Heart left ventricle (tissue), 16 donors: Measurements from ENCODE around the gene ABTB1. TPM values are rescaled to one million over a fixed set of nuclear protein-coding genes. Genes with fewer than 3 reads are reported as not detected.

Source experiments
- ATAC-seq, 4 donors: fragments of 200-7000 bp; cut with Tn5 transposase; one replicate each; pipeline ENCODE4 v1.9.1; 2020 to 2022; ENCODE audit warnings: moderate library complexity in 4 of 4, mild to moderate bottlenecking in 3 of 4, moderate number of reproducible peaks in 1 of 4
- DNase-seq, 5 donors: peaks; one replicate each; pipeline ENCODE4 v3.0.0-alpha.2; 2020
- H3K27ac ChIP-seq, 12 donors: fragments of 200-600 bp; sonication (generic) in 4 of 12; one replicate each; pipeline versions ENCODE4 v1.5.0 to v1.8.0; 2016 to 2022; ENCODE audit warnings: mild to moderate bottlenecking in 2 of 12
- H3K27me3 ChIP-seq, 9 donors: fragments of 200-600 bp; sonication (generic) in 2 of 9; one replicate each; pipeline versions ENCODE4 v1.5.1 to v1.8.0; 2016 to 2022; ENCODE audit warnings: mild to moderate bottlenecking in 3 of 9
- H3K36me3 ChIP-seq, 9 donors: fragments of 200-600 bp; sonication (generic) in 2 of 9; one replicate each; pipeline versions ENCODE4 v1.5.0 to v1.8.0; 2018 to 2022; ENCODE audit warnings: mild to moderate bottlenecking in 2 of 9
- H3K4me1 ChIP-seq, 12 donors: fragments of 200-600 bp; sonication (generic) in 4 of 12; one replicate each; pipeline versions ENCODE4 v1.5.0 to v1.8.0; 2016 to 2022; ENCODE audit warnings: mild to moderate bottlenecking in 3 of 12
- H3K4me3 ChIP-seq, 12 donors: fragments of 200-600 bp; sonication (generic) in 4 of 12; one replicate each; pipeline versions ENCODE4 v1.5.0 to v1.8.0; 2017 to 2022; ENCODE audit warnings: mild to moderate bottlenecking in 9 of 12, moderate library complexity in 4 of 12
- H3K9me3 ChIP-seq, 12 donors: fragments of 200-600 bp; sonication (generic) in 4 of 12; one replicate each; pipeline versions ENCODE4 v1.5.0 to v1.8.0; 2016 to 2022; ENCODE audit warnings: mild to moderate bottlenecking in 1 of 12
- POLR2A ChIP-seq, 2 donors: fragments of 450-650 bp; IDR thresholded peaks; one replicate each; pipeline ENCODE4 v1.6.1; 2017; ENCODE audit warnings: antibody characterized with exemption in 2 of 2, mild to moderate bottlenecking in 2 of 2, moderate library complexity in 2 of 2
- WGBS, 4 donors: extraction: QIAGEN DNeasy Blood & Tissue Kit in 2 of 4; methylation state at CpG; one replicate each; pipeline versions ENCODE4 v1.1.5 to v1.1.7; 2013 to 2018; 5-methylcytosine and 5-hydroxymethylcytosine counted together
- intact Hi-C, 10 donors: fragments of 100-400 bp; cut with DNase I; formaldehyde crosslinking; loops; one replicate each; pipeline versions ENCODE4 v1.11.1 to v1.14.2; 2022
- polyA plus RNA-seq, 2 donors: library from polyadenylated mRNA; stranded (reverse); fragments of 200-250 nt; gene quantifications; one replicate each; pipeline ENCODE4 v1.2.3, GENCODE V29; 2013
- total RNA-seq, 9 donors: library from RNA; depleted of rRNA in 2 of 9; stranded (reverse); fragments of >200 nt in 2 of 9; fragmentation: NEBNext Ultra II Directional in 3 of 9; extraction: Animal tissue kit (Norgen Biotek cat#: 25700) in 3 of 9; gene quantifications; one replicate each; pipeline versions ENCODE4 v1.1.0 to v1.2.4, GENCODE V29; 2016 to 2023
- TF ChIP-seq, protein P1 (sequence below), 12 donors: fragments of 200-600 bp; sonication (generic) in 4 of 12; IDR thresholded peaks; one replicate each; pipeline versions ENCODE4 v1.5.0 to v1.8.0; 2018 to 2022; ENCODE audit warnings: antibody characterized with exemption in 12 of 12, mild to moderate bottlenecking in 5 of 12
- donor health status: ischemic (EF 13 %, LVEDD 7.1; RV severe dilation, severe dysfunction).
- donor health status: healthy with polysubstance abuse.
- donor health status: DM: no; HTN: yes; CAD: no.
- donor health status: DM: no; HTN: no; CAD: no.
- donor health status: ischemic (EF 25% LVEDD 6.9; RV normal size, moderate dysfunction).
- donor health status: ischemic (EF 25% LVEDD 5.7; RV mildly dilated, moderate dysfunction).
- donor health status: healthy.
- donor health status: DM: yes; HTN: yes; CAD: no.
- donor health status: ischemic (EF 35%, LVEDD 5.7; RV mildly dilated, moderate dysfunction).
- donor health status: nonischemic (EF 11% LVEDD 7.7; RV severe dilation, severe dysfunction).
- donor health status: DM: yes; HTN: yes; CAD: no.
- donor health status: PGD.
- donor health status: ischemic (EF 29% LVEDD 5.4; RV normal size, mild dysfunction).
- donor health status: nonischemic (EF 23%, LVEDD 6.1; RV moderate dilation, normal function).

Gene ABTB1
- total and polyA plus RNA-seq, 11 donors = 15.4 to 39.3 (median 30.9) TPM

DNA sequence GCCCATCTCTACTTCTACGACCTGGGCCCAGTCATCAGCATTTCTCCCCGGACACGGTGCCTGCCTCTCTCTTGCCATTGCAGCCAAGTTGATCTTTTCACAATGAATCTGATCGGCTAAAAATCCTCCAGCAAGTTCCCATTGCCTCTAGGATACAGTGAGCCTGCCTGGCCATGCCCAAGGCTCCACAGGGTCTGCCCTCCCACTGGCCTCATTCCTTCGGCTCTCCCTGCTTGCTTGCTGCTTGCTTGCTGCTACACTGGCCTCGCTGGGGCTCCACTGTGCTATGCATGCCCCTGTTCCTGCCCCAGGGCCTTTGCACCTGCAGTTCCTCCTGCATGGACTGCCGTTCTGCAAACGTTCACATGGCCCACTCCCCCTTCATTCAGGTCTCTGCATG lies 2.0 kb downstream of the ABTB1 start:
- Histone ChIP-seq H3K36me3 (peaks cover 0 to 41% (median 28%) of the 10 kb centered on the region in 9 donors), H3K27ac (no peak overlapping the region), H3K9me3 (no peaks in the 10 kb centered on the region), H3K4me1 (peaks cover 2 to 36% (median 22%) of the 10 kb centered on the region in 12 donors), H3K4me3 (peak overlapping the region in 1 of 12 donors; percentile 100), H3K27me3 (no peaks in the 10 kb centered on the region)
- ATAC-seq (no peak), DNase-seq (peak in 2 of 5 donors; percentile 18 to 56)
- intact Hi-C loops = loop anchor here in 4 of 10 donors (5.0 to 10.0 kb wide), 4 partner anchors 80 to 380 kb away; partner anchors contain the start of genes MGLL (in 2 of the 4), MCM2 (in 1 of the 4), SEC61A1 (in 1 of the 4) and TPRA1 (in 1 of the 4)
- TF ChIP-seq, protein P1, sequence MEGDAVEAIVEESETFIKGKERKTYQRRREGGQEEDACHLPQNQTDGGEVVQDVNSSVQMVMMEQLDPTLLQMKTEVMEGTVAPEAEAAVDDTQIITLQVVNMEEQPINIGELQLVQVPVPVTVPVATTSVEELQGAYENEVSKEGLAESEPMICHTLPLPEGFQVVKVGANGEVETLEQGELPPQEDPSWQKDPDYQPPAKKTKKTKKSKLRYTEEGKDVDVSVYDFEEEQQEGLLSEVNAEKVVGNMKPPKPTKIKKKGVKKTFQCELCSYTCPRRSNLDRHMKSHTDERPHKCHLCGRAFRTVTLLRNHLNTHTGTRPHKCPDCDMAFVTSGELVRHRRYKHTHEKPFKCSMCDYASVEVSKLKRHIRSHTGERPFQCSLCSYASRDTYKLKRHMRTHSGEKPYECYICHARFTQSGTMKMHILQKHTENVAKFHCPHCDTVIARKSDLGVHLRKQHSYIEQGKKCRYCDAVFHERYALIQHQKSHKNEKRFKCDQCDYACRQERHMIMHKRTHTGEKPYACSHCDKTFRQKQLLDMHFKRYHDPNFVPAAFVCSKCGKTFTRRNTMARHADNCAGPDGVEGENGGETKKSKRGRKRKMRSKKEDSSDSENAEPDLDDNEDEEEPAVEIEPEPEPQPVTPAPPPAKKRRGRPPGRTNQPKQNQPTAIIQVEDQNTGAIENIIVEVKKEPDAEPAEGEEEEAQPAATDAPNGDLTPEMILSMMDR (IDR thresholded peaks at IDR 0.05) = no peak
- TF ChIP-seq POLR2A (IDR thresholded peaks at IDR 0.05) = no peak
- 85 to 92% (median 91%) methylated on average over 8 of the region's 8 CpGs for WGBS, 4 donors

DNA sequence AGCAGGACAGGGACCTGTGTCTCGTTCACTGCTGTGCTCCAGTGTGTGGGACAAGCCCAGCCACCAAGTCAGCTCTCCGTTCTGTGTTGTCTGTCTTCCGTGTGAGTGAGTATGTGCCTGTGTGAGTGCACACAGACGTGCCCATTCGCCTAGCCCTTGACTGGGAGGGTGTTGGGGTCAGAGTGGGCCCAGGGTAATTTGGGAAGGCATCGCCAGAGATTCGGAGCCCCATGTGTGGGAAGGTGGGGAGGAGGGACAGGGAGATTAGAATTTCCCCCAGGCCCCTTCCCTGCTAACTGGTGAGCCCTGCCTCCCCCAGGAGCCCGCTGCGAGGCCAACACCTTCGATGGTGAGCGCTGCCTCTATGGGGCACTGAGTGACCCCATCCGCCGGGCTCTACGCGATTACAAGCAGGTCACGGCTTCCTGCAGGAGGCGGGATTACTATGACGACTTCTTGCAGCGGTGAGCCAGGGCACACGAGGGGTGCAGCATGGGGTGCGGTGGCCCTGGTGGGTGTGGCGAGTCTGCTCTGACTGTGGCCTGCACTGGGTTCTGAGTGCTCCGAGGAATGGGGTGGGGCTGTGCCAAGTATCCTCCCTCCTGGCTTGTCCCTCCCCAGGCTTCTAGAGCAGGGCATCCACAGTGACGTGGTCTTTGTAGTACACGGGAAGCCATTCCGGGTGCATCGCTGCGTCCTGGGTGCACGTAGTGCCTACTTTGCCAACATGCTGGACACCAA lies 3.1 kb downstream of the ABTB1 start:
- intact Hi-C loops = loop anchor here in 2 of 10 donors (10.0 kb wide), 2 partner anchors 81 to 379 kb away; partner anchors contain the start of genes MCM2 (in 1 of the 2), SEC61A1 (in 1 of the 2) and TPRA1 (in 1 of the 2)
- no peak overlapping the region for H3K4me3 ChIP-seq
- H3K27me3 ChIP-seq = no peaks in the 10 kb centered on the region
- peak in 2 of 5 donors; percentile 17 to 56 for DNase-seq
- ATAC-seq = no peak
- peaks cover 2 to 36% (median 22%) of the 10 kb centered on the region in 12 donors for H3K4me1 ChIP-seq
- 90 to 95% (median 91%) methylated on average over 20 to 29 of the region's 29 CpGs for WGBS, 4 donors
- TF ChIP-seq POLR2A (IDR thresholded peaks at IDR 0.05) = no peak
- TF ChIP-seq, protein P1 (IDR thresholded peaks at IDR 0.05) = no peak
- H3K9me3 ChIP-seq = no peaks in the 10 kb centered on the region
- peaks cover 0 to 48% (median 28%) of the 10 kb centered on the region in 9 donors for H3K36me3 ChIP-seq
- no peak overlapping the region for H3K27ac ChIP-seq

DNA sequence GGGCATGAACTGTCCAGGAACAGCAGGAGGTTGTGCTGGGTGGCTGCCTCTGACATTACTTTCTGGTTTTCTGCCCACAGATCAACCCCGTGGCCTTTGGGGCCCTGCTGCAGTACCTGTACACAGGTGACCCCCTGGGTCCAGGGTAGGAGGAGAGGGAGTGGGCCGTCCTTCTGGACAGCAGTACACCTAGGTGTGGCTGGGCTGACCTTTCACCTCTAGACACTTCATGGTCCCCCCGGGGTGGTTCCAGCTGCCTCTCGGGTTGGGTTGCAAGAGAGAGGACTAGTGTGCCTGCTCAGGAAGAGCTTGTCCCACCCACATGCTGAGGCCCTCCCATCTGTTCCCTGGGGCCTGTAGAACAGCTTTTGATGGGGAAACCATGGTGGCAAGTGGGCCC lies 3.7 kb downstream of the ABTB1 start:
- Histone ChIP-seq H3K36me3 (peaks cover 0 to 48% (median 28%) of the 10 kb centered on the region in 9 donors), H3K27ac (no peak overlapping the region), H3K9me3 (no peaks in the 10 kb centered on the region), H3K4me3 (no peak overlapping the region), H3K4me1 (peaks cover 2 to 35% (median 21%) of the 10 kb centered on the region in 12 donors), H3K27me3 (no peaks in the 10 kb centered on the region)
- 58 to 80% (median 74%) methylated on average over 2 to 4 of the region's 4 CpGs for WGBS, 4 donors
- no peak for ATAC-seq
- DNase-seq = peak in 2 of 5 donors; percentile 14 to 34
- intact Hi-C loops = loop anchor here in 2 of 10 donors (10.0 kb wide), 2 partner anchors 82 to 378 kb away; partner anchors contain the start of genes MCM2 (in 1 of the 2), SEC61A1 (in 1 of the 2) and TPRA1 (in 1 of the 2)
- TF ChIP-seq POLR2A (IDR thresholded peaks at IDR 0.05) = no peak
- TF ChIP-seq, protein P1 (IDR thresholded peaks at IDR 0.05) = no peak

DNA sequence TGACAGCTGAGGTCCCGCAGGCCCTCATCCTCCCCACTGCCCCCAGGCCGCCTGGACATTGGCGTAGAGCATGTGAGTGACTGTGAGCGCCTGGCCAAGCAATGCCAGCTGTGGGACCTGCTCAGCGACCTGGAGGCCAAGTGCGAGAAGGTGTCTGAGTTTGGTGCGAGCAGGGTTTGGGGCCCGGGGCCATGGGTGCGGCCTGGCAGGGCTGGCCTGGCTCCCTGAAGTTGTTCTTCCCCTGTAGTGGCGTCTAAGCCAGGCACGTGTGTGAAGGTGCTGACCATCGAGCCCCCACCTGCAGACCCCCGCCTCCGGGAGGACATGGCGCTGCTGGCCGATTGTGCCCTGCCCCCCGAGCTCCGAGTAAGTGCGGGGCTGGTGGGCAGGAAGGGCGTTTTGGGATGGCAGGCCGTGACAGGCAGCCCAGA lies 4.2 kb downstream of the ABTB1 start:
- no peaks in the 10 kb centered on the region for H3K9me3 ChIP-seq
- H3K4me1 ChIP-seq = peaks cover 2 to 30% (median 17%) of the 10 kb centered on the region in 12 donors
- no peak for ATAC-seq
- no peaks in the 10 kb centered on the region for H3K27me3 ChIP-seq
- intact Hi-C loops = loop anchor here in 2 of 10 donors (10.0 kb wide), 2 partner anchors 82 to 378 kb away; partner anchors contain the start of genes MCM2 (in 1 of the 2), SEC61A1 (in 1 of the 2) and TPRA1 (in 1 of the 2)
- TF ChIP-seq, protein P1 (IDR thresholded peaks at IDR 0.05) = no peak
- TF ChIP-seq POLR2A (IDR thresholded peaks at IDR 0.05) = no peak
- H3K36me3 ChIP-seq = peaks cover 0 to 48% (median 28%) of the 10 kb centered on the region in 9 donors
- H3K27ac ChIP-seq = no peak overlapping the region
- H3K4me3 ChIP-seq = no peak overlapping the region
- 95 to 98% (median 95%) methylated on average over 13 to 21 of the region's 21 CpGs for WGBS, 4 donors
- DNase-seq = peak in 2 of 5 donors; percentile 11 to 56
